K562 (cell line): Measurements from ENCODE around the gene SLC5A3. TPM values are rescaled to one million over a fixed set of nuclear protein-coding genes. Genes with fewer than 3 reads are reported as not detected.

Source experiments
- ARID2 ChIP-seq: fragments of 450-650 bp; IDR thresholded peaks from 2 replicates; pipeline ENCODE4 v1.6.1; 2017; ENCODE audit warnings: antibody characterized with exemption, mild to moderate bottlenecking
- CAMTA2 ChIP-seq: fragments of 250-450 bp; sonication (Bioruptor Pico); conservative IDR thresholded peaks from 2 replicates; pipeline ENCODE4 v1.5.1; 2022
- EHMT2 ChIP-seq: fragments of 450-650 bp; IDR thresholded peaks from 2 replicates; pipeline ENCODE4 v1.6.1; 2018; ENCODE audit warnings: antibody characterized with exemption
- HDGF ChIP-seq: fragments of 450-650 bp; IDR thresholded peaks from 2 replicates; pipeline ENCODE4 v1.6.1; 2016
- HMG20A ChIP-seq: fragments of 450-650 bp; formaldehyde crosslinking; conservative IDR thresholded peaks from 2 replicates; pipeline ENCODE4 v1.4.0; 2020; ENCODE audit warnings: mild to moderate bottlenecking, mixed read lengths
- HOXB6 ChIP-seq: fragments of 250-450 bp; sonication (Bioruptor Pico); IDR thresholded peaks from 2 replicates; pipeline ENCODE4 v1.5.1; 2022; ENCODE audit warnings: mild to moderate bottlenecking, borderline replicate concordance
- LCOR ChIP-seq: sonication (generic); formaldehyde crosslinking; IDR thresholded peaks from 2 replicates; pipeline ENCODE4 v1.8.0; 2022; ENCODE audit warnings: mild to moderate bottlenecking, missing genetic modification reagents
- MAFK ChIP-seq: IDR thresholded peaks from 2 replicates; pipeline ENCODE4 v1.6.1; 2011; ENCODE audit warnings: low read length, improper control_type of control experiment
- NFE2 ChIP-seq: IDR thresholded peaks from 2 replicates; pipeline ENCODE4 v1.6.1; 2014; ENCODE audit warnings: antibody characterized with exemption, low read depth
- PHB2 ChIP-seq: fragments of 450-650 bp; IDR thresholded peaks from 2 replicates; pipeline ENCODE4 v1.6.1; 2017; ENCODE audit warnings: low read depth
- PHF20 ChIP-seq: fragments of 450-650 bp; IDR thresholded peaks from 2 replicates; pipeline ENCODE4 v1.6.1; 2018; ENCODE audit not compliant: partially characterized antibody
- POLR2AphosphoS5 ChIP-seq: IDR thresholded peaks from 2 replicates; pipeline ENCODE4 v1.6.1; 2011; ENCODE audit warnings: mild to moderate bottlenecking, low read depth, low read length, moderate library complexity; ENCODE audit not compliant: control insufficient read depth, insufficient read depth
- POLR2H ChIP-seq: IDR thresholded peaks from 2 replicates; pipeline ENCODE4 v1.6.1; 2016; ENCODE audit warnings: missing genetic modification characterization, low read depth, mild to moderate bottlenecking, control low read depth, missing compliant biosample characterization, moderate library complexity
- TARDBP ChIP-seq: fragments of 450-650 bp; IDR thresholded peaks from 2 replicates; pipeline ENCODE4 v1.6.1; 2016
- TEAD4 ChIP-seq, 2 experiments: sonication (generic) in 1 of 2; formaldehyde crosslinking in 1 of 2; IDR thresholded peaks; 2 replicates each; pipeline versions ENCODE4 v1.6.1 to v1.8.0; 2012 to 2022; ENCODE audit warnings: borderline replicate concordance in 1 of 2, inconsistent platforms in 1 of 2, low read length in 1 of 2, mild to moderate bottlenecking in 1 of 2, missing genetic modification reagents in 1 of 2
- ZC3H11A ChIP-seq: IDR thresholded peaks from 2 replicates; pipeline ENCODE4 v1.6.1; 2012; ENCODE audit warnings: low read depth, low read length, improper control_type of control experiment
- ZC3H8 ChIP-seq: fragments of 450-650 bp; IDR thresholded peaks from 2 replicates; pipeline ENCODE4 v1.6.1; 2017
- ZFPM2 ChIP-seq: fragments of 250-450 bp; sonication (Bioruptor Pico); IDR thresholded peaks from 2 replicates; pipeline ENCODE4 v1.5.1; 2022; ENCODE audit warnings: mild to moderate bottlenecking
- ZNF143 ChIP-seq: sonication (generic); formaldehyde crosslinking; IDR thresholded peaks from 2 replicates; pipeline ENCODE4 v1.9.0; 2022; ENCODE audit warnings: mild to moderate bottlenecking, missing genetic modification reagents
- ZNF24 ChIP-seq: fragments of 450-650 bp; IDR thresholded peaks from 2 replicates; pipeline ENCODE4 v1.6.1; 2016
- ZNF311 ChIP-seq: fragments of 250-450 bp; sonication (Bioruptor Pico); IDR thresholded peaks from 2 replicates; pipeline ENCODE4 v1.4.0; 2020; ENCODE audit warnings: mild to moderate bottlenecking, moderate library complexity
- ZNF79 ChIP-seq: fragments of 250-450 bp; sonication (Bioruptor Pico); IDR thresholded peaks from 2 replicates; pipeline ENCODE4 v1.4.0; 2020; ENCODE audit warnings: low read depth, mild to moderate bottlenecking, moderate library complexity
- ZSCAN32 ChIP-seq: fragments of 450-650 bp; formaldehyde crosslinking; IDR thresholded peaks from 2 replicates; pipeline ENCODE4 v1.4.0; 2020; ENCODE audit warnings: mild to moderate bottlenecking, moderate library complexity
- polyA plus RNA-seq, 8 experiments: library from polyadenylated mRNA; depleted of rRNA in 4 of 8; stranded (reverse) in 5 of 8; unstranded in 3 of 8; fragments of >200 nt; fragmentation: Nextera tagmentation in 2 of 8; fragmentation: Illumina TruSeq in 1 of 8; extraction: Ambion mirVana in 2 of 8; extraction: Trizol in 1 of 8; gene quantifications; 2 replicates each; pipeline versions ENCODE4 v1.2.1 to v1.2.3, GENCODE V29; 2011 to 2014; ENCODE audit warnings: inconsistent platforms in 1 of 8, missing spikeins in 1 of 8
- total RNA-seq, 7 experiments: library from RNA; depleted of rRNA in 6 of 7; stranded (reverse); fragments of >200 nt in 6 of 7; fragmentation: Illumina TruSeq in 2 of 7; extraction: Trizol in 2 of 7; gene quantifications; 2 replicates each; pipeline versions ENCODE4 v1.2.1 to v1.2.3, GENCODE V29; 2011 to 2021; ENCODE audit warnings: low replicate concordance in 1 of 7
- TF ChIP-seq, protein P1 (sequence below): sonication (generic); formaldehyde crosslinking; IDR thresholded peaks from 2 replicates; pipeline ENCODE4 v1.8.0; 2022; ENCODE audit warnings: missing genetic modification reagents, mild to moderate bottlenecking, borderline replicate concordance
- TF ChIP-seq, protein P2 (sequence below), 2 experiments: fragments of 450-650 bp in 1 of 2; IDR thresholded peaks; 2 replicates each; pipeline ENCODE4 v1.6.1; 2011 to 2017; ENCODE audit warnings: low read depth in 2 of 2, antibody characterized with exemption in 1 of 2, borderline replicate concordance in 1 of 2, low read length in 1 of 2, mild to moderate bottlenecking in 1 of 2, mixed read lengths in 1 of 2; ENCODE audit not compliant: control insufficient read depth in 1 of 2
- TF ChIP-seq, protein P3 (sequence below): fragments of 250-450 bp; sonication (Bioruptor Pico); IDR thresholded peaks from 2 replicates; pipeline ENCODE4 v1.5.0; 2021; ENCODE audit warnings: mild to moderate bottlenecking, borderline replicate concordance

SLC5A3 gene
- total and polyA plus RNA-seq, 9 of the 15 experiments (the other 6 are each of a cell fraction or from before 2014, with no cell fraction given): 2.9 to 20.6 (median 9.0) TPM

DNA sequence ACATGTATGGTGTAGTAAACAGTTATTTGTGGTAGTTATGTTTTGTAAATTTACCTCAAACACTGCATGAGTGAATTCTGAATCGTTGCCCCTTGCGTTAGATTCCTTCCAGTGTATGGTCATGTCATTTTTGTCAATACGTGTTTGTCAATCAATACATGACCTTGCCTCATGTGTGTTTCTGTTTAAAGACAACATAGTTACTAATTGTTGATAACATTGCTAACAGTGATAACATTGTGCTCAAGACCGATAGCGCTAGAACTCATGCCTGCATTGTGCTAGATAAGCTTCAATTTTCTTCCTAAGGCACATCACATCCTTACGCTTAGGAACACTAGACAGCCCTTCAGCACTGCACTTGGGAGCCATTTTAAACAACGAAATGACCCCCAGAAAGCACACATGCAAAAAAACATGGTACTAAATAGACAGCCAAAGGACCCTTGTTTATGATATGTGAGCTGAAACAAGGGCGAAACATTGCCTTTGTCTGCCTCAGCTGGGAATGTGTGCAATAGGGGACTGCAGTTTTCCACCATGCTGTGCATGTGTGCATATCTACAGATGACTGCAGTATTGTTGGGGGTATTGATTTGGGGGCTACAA, 37.3 kb downstream of the SLC5A3 start (continued):
- TF ChIP-seq, protein P1, sequence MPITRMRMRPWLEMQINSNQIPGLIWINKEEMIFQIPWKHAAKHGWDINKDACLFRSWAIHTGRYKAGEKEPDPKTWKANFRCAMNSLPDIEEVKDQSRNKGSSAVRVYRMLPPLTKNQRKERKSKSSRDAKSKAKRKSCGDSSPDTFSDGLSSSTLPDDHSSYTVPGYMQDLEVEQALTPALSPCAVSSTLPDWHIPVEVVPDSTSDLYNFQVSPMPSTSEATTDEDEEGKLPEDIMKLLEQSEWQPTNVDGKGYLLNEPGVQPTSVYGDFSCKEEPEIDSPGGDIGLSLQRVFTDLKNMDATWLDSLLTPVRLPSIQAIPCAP (CRISPR knock-in tag): no peak
- TF ChIP-seq HDGF: no peak
- no peak for TF ChIP-seq ZNF79 (CRISPR knock-in tag)
- TF ChIP-seq CAMTA2 (CRISPR knock-in tag): no peak
- TF ChIP-seq, protein P2, sequence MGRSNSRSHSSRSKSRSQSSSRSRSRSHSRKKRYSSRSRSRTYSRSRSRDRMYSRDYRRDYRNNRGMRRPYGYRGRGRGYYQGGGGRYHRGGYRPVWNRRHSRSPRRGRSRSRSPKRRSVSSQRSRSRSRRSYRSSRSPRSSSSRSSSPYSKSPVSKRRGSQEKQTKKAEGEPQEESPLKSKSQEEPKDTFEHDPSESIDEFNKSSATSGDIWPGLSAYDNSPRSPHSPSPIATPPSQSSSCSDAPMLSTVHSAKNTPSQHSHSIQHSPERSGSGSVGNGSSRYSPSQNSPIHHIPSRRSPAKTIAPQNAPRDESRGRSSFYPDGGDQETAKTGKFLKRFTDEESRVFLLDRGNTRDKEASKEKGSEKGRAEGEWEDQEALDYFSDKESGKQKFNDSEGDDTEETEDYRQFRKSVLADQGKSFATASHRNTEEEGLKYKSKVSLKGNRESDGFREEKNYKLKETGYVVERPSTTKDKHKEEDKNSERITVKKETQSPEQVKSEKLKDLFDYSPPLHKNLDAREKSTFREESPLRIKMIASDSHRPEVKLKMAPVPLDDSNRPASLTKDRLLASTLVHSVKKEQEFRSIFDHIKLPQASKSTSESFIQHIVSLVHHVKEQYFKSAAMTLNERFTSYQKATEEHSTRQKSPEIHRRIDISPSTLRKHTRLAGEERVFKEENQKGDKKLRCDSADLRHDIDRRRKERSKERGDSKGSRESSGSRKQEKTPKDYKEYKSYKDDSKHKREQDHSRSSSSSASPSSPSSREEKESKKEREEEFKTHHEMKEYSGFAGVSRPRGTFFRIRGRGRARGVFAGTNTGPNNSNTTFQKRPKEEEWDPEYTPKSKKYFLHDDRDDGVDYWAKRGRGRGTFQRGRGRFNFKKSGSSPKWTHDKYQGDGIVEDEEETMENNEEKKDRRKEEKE (IDR thresholded peaks at IDR 0.05; ENCODE audit: borderline replicate concordance in 1 of 2, control insufficient read depth in 1 of 2, low read depth in 2 of 2, low read length in 1 of 2): no peak
- TF ChIP-seq ZC3H8: no peak
- peak; percentile 95 for TF ChIP-seq PHB2
- TF ChIP-seq POLR2AphosphoS5: peak; percentile 97
- peak; percentile 59; the same call in 1 of the 2 replicates for TF ChIP-seq LCOR (CRISPR knock-in tag)
- TF ChIP-seq ZC3H11A: no peak
- TF ChIP-seq TEAD4 (IDR thresholded peaks at IDR 0.05; ENCODE audit: low read length): peak; percentile 100
- no peak for TF ChIP-seq TEAD4 (CRISPR knock-in tag; IDR thresholded peaks at IDR 0.05; ENCODE audit: borderline replicate concordance)
- 0 out of 2 replicates have a peak, but pooled peaks have one; percentile 77 for TF ChIP-seq ZNF311
- TF ChIP-seq ARID2: no peak
- no peak for TF ChIP-seq ZNF143 (CRISPR knock-in tag)
- no peak for TF ChIP-seq PHF20
- no peak for TF ChIP-seq HMG20A (CRISPR knock-in tag)
- peak; percentile 96 for TF ChIP-seq TARDBP
- TF ChIP-seq HOXB6 (CRISPR knock-in tag): no peak
- TF ChIP-seq, protein P3, sequence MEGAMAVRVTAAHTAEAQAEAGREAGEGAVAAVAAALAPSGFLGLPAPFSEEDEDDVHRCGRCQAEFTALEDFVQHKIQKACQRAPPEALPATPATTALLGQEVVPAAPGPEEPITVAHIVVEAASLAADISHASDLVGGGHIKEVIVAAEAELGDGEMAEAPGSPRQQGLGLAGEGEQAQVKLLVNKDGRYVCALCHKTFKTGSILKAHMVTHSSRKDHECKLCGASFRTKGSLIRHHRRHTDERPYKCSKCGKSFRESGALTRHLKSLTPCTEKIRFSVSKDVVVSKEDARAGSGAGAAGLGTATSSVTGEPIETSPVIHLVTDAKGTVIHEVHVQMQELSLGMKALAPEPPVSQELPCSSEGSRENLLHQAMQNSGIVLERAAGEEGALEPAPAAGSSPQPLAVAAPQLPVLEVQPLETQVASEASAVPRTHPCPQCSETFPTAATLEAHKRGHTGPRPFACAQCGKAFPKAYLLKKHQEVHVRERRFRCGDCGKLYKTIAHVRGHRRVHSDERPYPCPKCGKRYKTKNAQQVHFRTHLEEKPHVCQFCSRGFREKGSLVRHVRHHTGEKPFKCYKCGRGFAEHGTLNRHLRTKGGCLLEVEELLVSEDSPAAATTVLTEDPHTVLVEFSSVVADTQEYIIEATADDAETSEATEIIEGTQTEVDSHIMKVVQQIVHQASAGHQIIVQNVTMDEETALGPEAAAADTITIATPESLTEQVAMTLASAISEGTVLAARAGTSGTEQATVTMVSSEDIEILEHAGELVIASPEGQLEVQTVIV (CRISPR knock-in tag): no peak
- TF ChIP-seq EHMT2: peak; percentile 67
- TF ChIP-seq POLR2H (tag): no peak
- TF ChIP-seq ZSCAN32: no peak
- TF ChIP-seq MAFK: no peak; the same call in 1 of the 2 replicates
- no peak for TF ChIP-seq NFE2
- peak; percentile 70 for TF ChIP-seq ZNF24
- no peak for TF ChIP-seq ZFPM2 (CRISPR knock-in tag)
